GM21723 (cell line): ENCODE results near the gene MROH7.

ENCODE experiments used
- ATAC-seq: cut with Tn5 transposase; IDR thresholded peaks from one replicate; pipeline ENCODE4 v1.9.1; 2021; ENCODE audit warnings: mild to moderate bottlenecking, moderate library complexity; ENCODE audit not compliant: unreplicated experiment

Gene MROH7

GRCh38 chr1:54649130-54649898 lies 7.7 kb downstream of the MROH7 start:
- ATAC-seq, result no peak

- ATAC-seq, result no peak
Observed at GRCh38 chr1:54649921-54650320, 8.3 kb downstream of the MROH7 start.

- no peak for ATAC-seq
Observed at GRCh38 chr1:54650417-54650816, 8.8 kb downstream of the MROH7 start.

- ATAC-seq, result no peak
Observed at GRCh38 chr1:54651608-54652007, 10.0 kb downstream of the MROH7 start.

- ATAC-seq, result no peak
Observed at GRCh38 chr1:54652168-54652567, 10.6 kb downstream of the MROH7 start.

- ATAC-seq, result no peak
Observed at GRCh38 chr1:54653036-54653435, 11.4 kb downstream of the MROH7 start.

- ATAC-seq, result no peak
Observed at GRCh38 chr1:54658164-54658913, 16.8 kb downstream of the MROH7 start.

- no peak for ATAC-seq
Observed at GRCh38 chr1:54663725-54664124, 22.1 kb downstream of the MROH7 start.

- ATAC-seq, result no peak
Observed at GRCh38 chr1:54664364-54664763, 22.8 kb downstream of the MROH7 start.

GRCh38 chr1:54665852-54666251 lies 24.3 kb downstream of the MROH7 start:
- no peak for ATAC-seq

GRCh38 chr1:54666333-54666732 lies 24.7 kb downstream of the MROH7 start:
- ATAC-seq, result no peak

GRCh38 chr1:54667797-54668196 lies 26.2 kb downstream of the MROH7 start:
- no peak for ATAC-seq

GRCh38 chr1:54668567-54668966 lies 27.0 kb downstream of the MROH7 start:
- ATAC-seq, result no peak

GRCh38 chr1:54671985-54672608 lies 30.5 kb downstream of the MROH7 start:
- ATAC-seq, result peak; percentile 74

GRCh38 chr1:54678776-54679643 lies 37.4 kb downstream of the MROH7 start:
- ATAC-seq, result no peak

- no peak for ATAC-seq
Observed at GRCh38 chr1:54679706-54680105, 38.1 kb downstream of the MROH7 start.

- no peak for ATAC-seq
Observed at GRCh38 chr1:54680387-54680786, 38.8 kb downstream of the MROH7 start.

GRCh38 chr1:54681358-54681757 lies 39.8 kb downstream of the MROH7 start:
- ATAC-seq, result no peak

GRCh38 chr1:54683453-54683852 lies 41.9 kb downstream of the MROH7 start:
- no peak for ATAC-seq

GRCh38 chr1:54685335-54685905 lies 43.8 kb downstream of the MROH7 start:
- no peak for ATAC-seq

- no peak for ATAC-seq
Observed at GRCh38 chr1:54686155-54686554, 44.6 kb downstream of the MROH7 start.
